Activated T-cell treated with anti-CD3 and anti-CD28 coated beads for 24 hours (primary cell): ENCODE measurements around the gene HOXC4.

ENCODE experiments used
- DNase-seq: peaks from one replicate; pipeline ENCODE4 v3.0.0-alpha.2; 2020; ENCODE audit warnings: low read depth

Gene HOXC4

GRCh38 chr12:54016051-54016450 is 37.6 kb upstream of the HOXC4 start:
- DNase-seq, result no peak

GRCh38 chr12:54016478-54016964 is 37.1 kb upstream of the HOXC4 start:
- DNase-seq, result no peak

- no peak for DNase-seq
Measured at GRCh38 chr12:54017027-54017788, 36.4 kb upstream of the HOXC4 start.

- DNase-seq, result peak; percentile 56
Measured at GRCh38 chr12:54017878-54018467, 35.7 kb upstream of the HOXC4 start.

GRCh38 chr12:54018468-54018984 is 35.1 kb upstream of the HOXC4 start:
- DNase-seq, result no peak

GRCh38 chr12:54019091-54019811 is 34.4 kb upstream of the HOXC4 start:
- DNase-seq, result no peak

GRCh38 chr12:54019924-54020590 is 33.6 kb upstream of the HOXC4 start:
- DNase-seq, result no peak

GRCh38 chr12:54020591-54021405 is 32.8 kb upstream of the HOXC4 start:
- DNase-seq, result no peak

GRCh38 chr12:54021432-54022013 is 32.1 kb upstream of the HOXC4 start:
- DNase-seq, result no peak

- DNase-seq, result no peak
Measured at GRCh38 chr12:54022960-54023884, 30.4 kb upstream of the HOXC4 start.

- DNase-seq, result no peak
Measured at GRCh38 chr12:54024127-54024526, 29.5 kb upstream of the HOXC4 start.

- no peak for DNase-seq
Measured at GRCh38 chr12:54024581-54025305, 28.9 kb upstream of the HOXC4 start.

GRCh38 chr12:54025499-54026405 is 27.9 kb upstream of the HOXC4 start:
- no peak for DNase-seq

GRCh38 chr12:54026640-54027441 is 26.8 kb upstream of the HOXC4 start:
- DNase-seq, result no peak

GRCh38 chr12:54027442-54027786 is 26.2 kb upstream of the HOXC4 start:
- DNase-seq, result no peak

GRCh38 chr12:54028314-54029201 is 25.1 kb upstream of the HOXC4 start, which contains the start of gene HOXC6:
HOXC6 (plus strand) TSS chr12:54028440; CDS start chr12:54028522, 82 bp downstream.
- no peak for DNase-seq
